GM19438 (cell line): ENCODE measurements around the gene TAF4.
"Not testable (repeated sequence)": the region's sequence is repeated elsewhere in the genome, so short reads cannot be mapped to it uniquely, and the experiment has no call there.

Experiments
- ATAC-seq: cut with Tn5 transposase; IDR thresholded peaks from one replicate; pipeline ENCODE4 v1.9.1; 2021; ENCODE audit warnings: low read depth; ENCODE audit not compliant: unreplicated experiment

Gene TAF4

GRCh38 chr20:61953037-61954021 is 112.4 kb downstream of the TAF4 start:
- no peak for ATAC-seq

DNA sequence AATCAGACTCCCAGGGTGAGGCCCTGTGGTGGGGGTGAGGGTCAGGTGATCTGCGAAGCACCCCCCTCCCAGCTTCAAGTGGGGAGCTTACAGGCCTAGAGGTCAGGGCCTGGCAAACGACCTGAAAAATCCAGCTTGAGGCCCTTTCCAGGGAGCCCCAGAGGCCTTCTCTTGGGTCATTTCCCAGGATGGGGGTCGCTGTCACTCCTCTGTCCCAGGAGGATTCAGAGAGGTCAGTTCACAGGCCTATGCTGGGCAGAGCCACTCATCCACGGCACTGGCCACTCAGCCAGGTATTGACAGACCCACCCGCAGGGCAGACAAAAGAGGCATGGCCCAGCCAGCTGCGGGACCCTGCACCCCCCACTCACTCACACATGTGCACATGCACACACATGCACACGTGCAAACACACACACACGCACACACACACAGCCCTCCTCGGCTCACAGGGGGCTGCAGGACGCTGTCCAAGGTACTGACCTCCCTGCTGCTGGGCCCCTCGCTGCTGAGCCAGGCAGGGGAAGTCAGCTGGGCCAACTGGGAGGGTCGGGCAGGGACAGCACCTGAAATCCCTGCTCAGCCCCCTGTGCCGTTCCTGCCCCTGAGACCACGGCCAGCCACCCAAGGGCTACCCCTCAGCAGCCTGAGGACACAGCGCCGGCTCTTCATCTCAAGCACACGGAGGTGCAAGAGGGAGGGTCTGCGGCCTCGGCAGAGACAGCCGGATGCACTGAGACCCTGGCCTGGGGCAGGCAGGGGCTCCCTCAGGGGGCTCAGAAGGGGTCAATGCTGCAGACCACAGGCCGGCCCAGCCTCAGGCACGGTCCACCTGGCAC is 113.8 kb downstream of the TAF4 start:
- ATAC-seq: no peak

DNA sequence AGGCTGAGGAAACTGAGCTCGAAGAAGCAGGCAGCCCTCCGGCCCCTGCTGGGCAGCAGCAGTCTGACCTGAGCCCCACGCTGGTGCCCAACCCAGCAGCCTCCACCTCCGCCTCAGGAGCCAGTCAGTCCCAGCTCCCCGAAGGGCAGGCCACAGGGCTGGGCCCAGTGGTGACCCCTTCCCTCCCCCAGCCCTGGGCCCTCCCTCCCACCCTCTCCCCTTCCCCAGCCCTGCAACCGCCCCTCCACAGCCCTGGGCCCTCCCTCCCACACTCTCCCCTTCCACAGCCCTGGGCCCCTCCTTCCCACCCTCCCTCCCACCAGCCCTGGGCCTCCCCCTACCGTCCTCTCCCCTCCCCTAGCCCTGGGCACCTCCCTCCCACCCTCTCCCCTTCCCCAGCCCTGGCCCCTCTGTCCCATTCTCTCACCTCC is 115.0 kb downstream of the TAF4 start:
- no peak for ATAC-seq

GRCh38 chr20:61949714-61950640 is 115.7 kb downstream of the TAF4 start:
- ATAC-seq: no peak

GRCh38 chr20:61949363-61949713 is 116.3 kb downstream of the TAF4 start:
- ATAC-seq: no peak

DNA sequence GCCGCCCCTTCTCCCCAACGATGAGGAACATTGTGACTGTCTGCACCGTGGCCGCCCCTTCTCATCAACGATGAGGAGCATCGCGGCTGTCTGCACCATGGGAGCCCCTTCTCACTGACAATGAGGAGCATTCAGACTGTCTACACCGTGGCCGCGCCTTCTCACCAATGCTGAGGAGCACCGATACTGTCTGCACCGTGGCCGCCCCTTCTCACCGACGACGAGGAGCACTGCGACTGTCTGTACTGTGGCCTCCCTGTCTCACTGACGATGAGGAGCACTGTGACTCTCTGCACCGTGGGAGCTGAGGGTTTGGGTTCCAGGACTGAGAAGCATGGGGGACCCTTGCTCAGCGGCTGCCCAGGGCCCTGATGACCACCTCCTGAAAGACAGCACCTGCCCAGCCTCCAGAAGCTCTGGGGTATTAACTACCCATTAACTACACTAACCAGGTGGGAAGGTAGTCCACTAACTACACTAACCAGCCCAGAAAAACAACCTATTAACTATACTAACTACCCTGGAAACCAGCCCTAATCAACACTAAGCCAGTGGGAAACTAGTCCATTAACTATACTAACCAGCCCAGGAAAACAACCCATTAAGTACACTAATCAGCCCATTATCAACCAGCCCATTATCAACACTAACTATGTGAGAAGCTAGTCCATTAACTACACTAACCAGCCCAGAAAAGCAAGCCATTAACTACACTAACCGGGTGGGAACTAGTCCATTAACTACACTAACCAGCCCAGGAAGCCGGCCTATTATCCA is 116.9 kb downstream of the TAF4 start:
- no peak for ATAC-seq

- not testable (repeated sequence) for ATAC-seq
Observed at GRCh38 chr20:61948056-61948455, 117.6 kb downstream of the TAF4 start.

DNA sequence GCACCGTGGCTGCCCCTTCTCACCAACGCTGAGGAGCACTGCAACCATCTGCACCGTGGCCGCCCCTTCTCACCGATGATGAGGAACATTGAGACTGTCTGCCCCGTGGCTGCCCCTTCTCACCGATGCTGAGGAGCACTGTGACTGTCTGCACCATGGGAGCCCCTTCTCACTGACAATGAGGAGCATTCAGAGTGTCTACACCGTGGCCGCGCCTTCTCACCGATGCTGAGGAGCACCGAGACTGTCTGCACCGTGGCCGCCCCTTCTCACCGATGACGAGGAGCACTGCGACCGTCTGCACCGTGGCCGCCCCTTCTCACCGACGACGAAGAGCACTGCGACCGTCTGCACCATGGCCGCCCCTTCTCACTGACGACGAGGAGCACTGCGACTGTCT is 120.2 kb downstream of the TAF4 start:
- ATAC-seq: not testable (repeated sequence)

- ATAC-seq: not testable (repeated sequence)
Observed at GRCh38 chr20:61944967-61945366, 120.7 kb downstream of the TAF4 start.

DNA sequence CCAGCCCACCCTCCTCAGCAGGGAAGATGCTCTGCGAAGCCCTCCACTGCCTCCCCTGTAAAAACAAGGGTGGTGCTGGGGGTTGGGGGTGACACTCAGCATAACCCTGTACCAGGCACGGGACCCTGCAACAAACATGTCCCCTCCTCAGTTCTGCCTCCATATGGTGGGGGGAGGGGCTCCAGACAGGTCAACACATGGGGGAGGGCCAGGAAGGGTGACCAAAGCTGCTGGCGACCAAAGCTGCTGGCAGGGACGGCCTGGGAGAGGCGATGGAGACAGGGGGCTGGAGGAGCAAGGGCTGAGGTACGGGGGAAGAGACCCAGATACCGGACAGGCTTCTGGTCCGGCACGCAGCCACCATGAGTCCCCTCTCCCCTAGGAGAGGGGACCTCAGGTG is 123.2 kb downstream of the TAF4 start:
- no peak for ATAC-seq

DNA sequence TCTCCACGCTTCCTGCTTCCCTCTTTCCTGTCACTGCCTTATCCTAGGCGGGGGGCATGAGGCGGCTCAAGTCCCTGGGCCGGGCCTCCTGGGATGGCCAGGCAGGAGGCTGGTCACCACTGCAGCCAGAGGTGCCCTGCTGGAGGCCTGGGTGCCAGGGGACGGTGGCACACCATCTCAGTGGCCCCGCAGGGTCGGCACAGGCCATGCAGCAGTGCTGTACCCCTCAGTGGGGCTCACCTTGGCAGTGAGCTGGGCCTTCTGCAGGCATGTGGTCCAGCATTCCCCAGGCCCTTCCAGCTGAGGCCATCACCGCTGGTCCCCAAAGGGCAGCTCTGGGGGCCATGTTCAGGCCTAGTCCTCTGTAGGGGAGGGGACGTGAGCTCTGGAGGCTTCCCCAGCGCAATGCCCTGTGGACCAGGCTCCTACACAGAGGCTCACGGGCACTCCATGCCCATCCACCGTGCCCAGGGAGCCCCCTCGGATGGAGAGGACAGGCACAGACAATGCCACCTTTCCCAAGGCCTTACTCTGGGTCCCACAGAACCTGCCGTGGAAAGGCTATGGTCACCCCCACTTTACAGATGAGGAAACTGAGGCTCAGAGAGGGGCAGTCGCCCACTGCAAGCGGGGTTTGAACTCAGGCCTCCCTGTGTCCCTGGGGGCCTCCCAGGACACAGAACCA is 123.8 kb downstream of the TAF4 start:
- ATAC-seq: no peak

DNA sequence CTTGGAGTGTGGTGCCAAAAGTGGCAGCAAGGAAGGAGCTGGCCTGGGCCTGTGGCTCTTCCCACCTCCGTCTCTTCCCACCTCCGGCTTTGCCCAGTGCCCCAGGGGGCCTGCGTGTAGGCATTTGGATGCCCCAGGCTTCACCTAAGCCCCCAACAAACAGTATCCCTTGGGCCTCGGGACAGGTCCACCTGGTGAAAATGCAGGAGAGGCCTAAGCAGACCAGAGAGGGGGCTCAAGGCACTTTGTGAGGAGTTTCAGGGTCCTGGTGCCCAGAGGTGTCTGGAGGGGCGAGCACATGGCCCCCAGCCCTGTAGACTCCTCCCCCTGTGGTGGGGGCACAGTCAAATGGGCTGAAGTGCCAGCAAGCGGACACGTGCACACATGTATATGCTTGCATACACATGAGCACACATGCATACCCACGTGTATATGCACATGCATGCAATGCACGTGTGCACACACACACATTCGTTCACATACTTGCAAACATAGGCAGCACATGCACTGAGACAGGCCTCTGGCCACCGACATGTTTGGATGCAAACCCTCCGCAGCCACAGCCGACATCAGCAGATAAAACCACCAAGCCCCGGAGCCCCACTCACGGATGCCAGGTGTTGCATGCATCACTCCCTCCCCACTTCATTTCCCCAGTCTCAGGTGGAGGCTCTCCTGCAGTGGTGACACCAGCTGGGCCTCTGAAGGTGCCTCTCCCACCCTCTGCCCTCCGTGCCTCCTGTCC is 124.5 kb downstream of the TAF4 start:
- no peak for ATAC-seq

DNA sequence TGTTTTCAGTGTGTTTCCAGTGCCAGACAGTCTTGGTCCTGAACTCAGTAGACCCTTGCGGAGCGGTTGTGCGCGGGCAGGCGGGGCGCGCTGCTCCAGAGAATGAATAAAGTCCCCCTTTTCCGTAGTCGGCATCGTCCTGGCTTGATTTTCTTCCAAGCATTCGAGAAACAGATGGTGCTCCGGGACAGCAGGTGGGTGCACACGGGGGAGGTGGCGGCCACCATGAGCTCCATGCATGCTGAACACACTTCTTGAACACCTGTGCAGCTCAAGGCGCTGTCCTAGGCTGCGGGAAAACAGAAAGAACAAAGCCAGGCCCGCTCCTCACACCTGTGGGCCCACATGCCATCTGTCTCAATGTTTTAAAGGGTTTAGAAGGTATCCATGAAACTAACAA is 125.2 kb downstream of the TAF4 start:
- ATAC-seq: no peak

GRCh38 chr20:61939691-61940360 is 125.9 kb downstream of the TAF4 start:
- no peak for ATAC-seq

DNA sequence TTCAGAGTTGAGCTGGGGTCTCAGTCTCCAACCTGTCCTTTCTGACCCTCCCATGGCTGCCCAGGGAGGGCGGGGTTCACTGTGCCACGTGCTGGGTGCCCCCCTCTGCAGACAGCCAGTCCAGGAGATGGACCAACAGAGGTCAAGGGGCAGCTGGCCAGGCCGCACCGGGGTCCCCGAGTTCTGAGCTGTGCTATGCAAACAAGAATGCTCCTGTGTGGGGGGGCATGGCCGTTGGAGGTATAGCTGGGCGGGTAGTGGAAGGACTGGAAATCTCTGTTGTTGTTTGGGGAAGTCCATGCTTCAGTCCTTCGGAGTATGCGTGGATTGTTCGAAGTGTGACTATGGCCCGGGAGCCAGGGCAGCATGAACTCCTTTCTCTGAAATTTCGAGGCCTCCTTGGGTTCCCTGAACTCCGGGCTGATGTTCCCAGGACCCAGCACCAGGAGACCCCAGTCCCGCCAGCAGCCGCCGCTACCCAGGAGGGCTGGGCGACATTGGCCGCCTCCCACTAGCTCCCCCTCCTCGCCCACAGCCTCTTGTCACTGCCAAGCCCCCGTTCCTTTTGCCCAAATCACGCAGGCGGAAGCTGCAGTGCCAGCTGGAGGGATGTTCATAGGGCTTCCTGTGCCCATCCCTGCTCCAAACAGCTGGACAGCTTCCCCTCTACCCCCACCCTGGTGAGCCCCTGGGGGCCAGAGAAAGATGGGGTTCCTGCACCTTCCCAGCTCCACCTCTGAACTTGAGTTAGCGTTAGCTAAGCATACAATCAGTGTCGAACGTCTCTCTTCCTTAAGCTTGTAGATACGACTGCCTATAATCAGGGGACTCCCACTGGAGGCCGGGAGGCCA is 126.6 kb downstream of the TAF4 start:
- ATAC-seq: no peak

- ATAC-seq: no peak
Observed at GRCh38 chr20:61937963-61938838, 127.5 kb downstream of the TAF4 start.
